Thyroid gland (tissue), 4 donors: ENCODE measurements around the gene PHF21A. TPM values are rescaled to one million over a fixed set of nuclear protein-coding genes. Genes with fewer than 3 reads are reported as not detected.

Experiments used
- DNase-seq, 2 donors: peaks; one replicate each; pipeline ENCODE4 v3.0.0-alpha.2; 2019
- H3K27ac ChIP-seq, 3 donors: fragments of 200-600 bp; sonication (generic); 1 replicate in 2 of 3; 2 replicates in 1 of 3; pipeline ENCODE4 v1.5.1; 2016 to 2019; ENCODE audit warnings: mild to moderate bottlenecking in 1 of 3, moderate library complexity in 1 of 3
- H3K27me3 ChIP-seq: fragments of 200-600 bp; sonication (generic); one replicate; pipeline ENCODE4 v1.5.1; 2019
- H3K36me3 ChIP-seq, 2 donors: fragments of 200-600 bp; sonication (generic); one replicate each; pipeline ENCODE4 v1.5.1; 2016 to 2019
- H3K4me1 ChIP-seq, 2 donors: fragments of 200-600 bp; sonication (generic); one replicate each; pipeline ENCODE4 v1.5.1; 2017 to 2019
- H3K4me3 ChIP-seq, 3 donors: fragments of 200-600 bp; sonication (generic); replicated peaks in 1 of 3; 1 replicate in 2 of 3; 2 replicates in 1 of 3; pipeline ENCODE4 v1.5.1; 2016; ENCODE audit warnings: mild to moderate bottlenecking in 1 of 3
- H3K9me3 ChIP-seq: fragments of 200-600 bp; sonication (generic); one replicate; pipeline ENCODE4 v1.5.1; 2017
- POLR2A ChIP-seq, 2 donors: fragments of 450-650 bp; IDR thresholded peaks; one replicate each; pipeline ENCODE4 v1.6.1; 2017; ENCODE audit warnings: antibody characterized with exemption in 2 of 2, mild to moderate bottlenecking in 2 of 2, moderate library complexity in 1 of 2
- WGBS, 2 donors: methylation state at CpG; one replicate each; pipeline ENCODE4 v1.1.5; 2017; 5-methylcytosine and 5-hydroxymethylcytosine counted together
- intact Hi-C: fragments of 100-400 bp; cut with DNase I; formaldehyde crosslinking; loops from one replicate; pipeline ENCODE4 v1.15.1; 2023
- total RNA-seq, 4 donors: library from RNA; depleted of rRNA; stranded (reverse); fragments of >200 nt; gene quantifications; one replicate each; pipeline ENCODE4 v1.2.3, GENCODE V29; 2016
- TF ChIP-seq, protein P1 (sequence below), 6 experiments: fragments of 200-600 bp in 3 of 6; fragments of 450-650 bp in 3 of 6; sonication (generic) in 3 of 6; IDR thresholded peaks; one replicate each; pipeline ENCODE4 v1.5.1; 2016 to 2019; ENCODE audit warnings: antibody characterized with exemption in 6 of 6, mild to moderate bottlenecking in 2 of 6, inconsistent platforms in 1 of 6, moderate library complexity in 1 of 6

The PHF21A gene
- total RNA-seq, 4 donors from 2014 or later = 26.2 to 95.7 (median 64.0) TPM

DNA sequence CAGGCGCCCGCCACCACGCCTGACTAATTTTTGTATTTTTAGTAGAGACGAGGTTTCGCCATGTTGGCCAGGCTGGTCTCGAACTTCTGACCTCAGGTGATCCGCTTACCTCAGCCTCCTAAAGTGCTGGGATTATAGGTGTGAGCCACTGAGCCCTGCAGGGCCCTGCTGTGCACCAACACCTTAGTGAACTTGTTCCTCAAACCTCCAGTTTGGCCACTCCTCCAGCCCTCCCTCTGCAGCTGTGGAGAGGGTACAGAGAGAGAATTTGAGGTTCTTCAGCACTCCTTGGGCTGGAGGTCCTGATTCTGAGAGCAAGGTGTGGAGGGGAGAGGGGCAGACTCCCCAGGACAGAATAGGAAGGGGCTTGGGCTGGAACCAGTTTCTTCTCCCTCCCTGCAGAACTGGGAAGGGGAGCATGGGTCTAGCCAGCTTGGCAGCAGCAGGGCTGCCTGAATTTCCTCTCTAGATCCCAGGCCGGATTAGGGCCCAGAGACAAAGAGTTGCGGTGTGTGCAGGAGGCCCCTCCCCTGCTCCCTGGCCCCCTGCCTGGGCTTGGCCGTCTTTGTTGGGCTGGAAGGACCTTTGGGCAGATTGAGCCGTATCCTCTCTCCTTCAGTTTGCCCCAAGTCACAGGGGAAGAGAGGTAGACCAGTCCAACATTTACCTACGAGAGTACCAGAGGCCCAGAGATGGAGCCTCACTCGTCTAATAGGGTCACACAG is 201.3 kb downstream of the PHF21A start:
- 72 to 74% methylated on average over 12 to 13 of the region's 13 CpGs for WGBS, 2 donors
- no peak overlapping the region for H3K4me3 ChIP-seq
- no peaks in the 10 kb centered on the region for H3K9me3 ChIP-seq
- peak overlapping the region; percentile 96 to 97 (median 97) for H3K27ac ChIP-seq
- intact Hi-C loops = loop anchor here (10.0 kb wide), 1 partner anchor 115 kb away; the partner anchor contains the start of gene SLC35C1
- DNase-seq = no peak
- H3K36me3 ChIP-seq = no peaks in the 10 kb centered on the region
- TF ChIP-seq POLR2A (IDR thresholded peaks at IDR 0.05) = no peak
- no peaks in the 10 kb centered on the region for H3K27me3 ChIP-seq
- peaks cover 31 to 50% of the 10 kb centered on the region in 2 donors for H3K4me1 ChIP-seq

DNA sequence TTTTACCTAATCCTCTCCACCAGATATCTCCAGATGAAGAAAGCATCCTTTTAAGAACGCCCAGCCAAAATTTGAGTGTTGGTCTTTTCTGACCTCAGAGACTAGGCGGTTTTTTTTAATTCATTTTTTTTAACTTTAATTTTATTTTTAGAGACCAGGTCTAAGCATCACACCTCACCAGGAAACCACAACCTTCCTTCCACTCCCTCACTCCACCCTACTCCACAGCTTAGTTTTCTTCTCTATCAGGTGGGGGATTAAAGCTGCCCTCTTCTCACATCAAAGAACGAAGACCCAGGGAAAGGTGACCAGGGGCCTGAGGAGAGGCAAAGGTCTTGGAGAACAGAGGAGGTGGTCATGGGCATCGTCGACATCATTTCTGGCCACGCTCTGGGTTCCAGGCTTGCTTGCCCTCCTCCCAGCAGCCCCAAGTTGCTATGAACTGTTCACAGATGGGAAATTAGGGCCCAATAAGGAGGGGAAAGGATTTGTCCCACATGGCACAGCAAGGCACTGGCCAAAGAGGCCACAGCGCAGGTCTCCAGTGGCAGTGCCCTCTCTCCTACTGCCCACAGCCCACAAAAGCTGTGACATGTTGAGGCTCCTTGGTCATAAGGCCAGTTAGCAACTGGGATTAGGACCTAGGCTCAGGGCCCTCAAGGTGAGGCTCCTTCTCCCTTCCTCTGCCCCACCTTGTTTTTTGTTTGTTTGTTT is 202.1 kb downstream of the PHF21A start:
- 75 to 76% methylated on average over 7 of the region's 7 CpGs for WGBS, 2 donors
- Histone ChIP-seq H3K27ac (peak overlapping the region; percentile 71 to 97 (median 96)), H3K27me3 (no peaks in the 10 kb centered on the region), H3K4me1 (peaks cover 31 to 50% of the 10 kb centered on the region in 2 donors), H3K9me3 (no peaks in the 10 kb centered on the region), H3K4me3 (no peak overlapping the region), H3K36me3 (peaks cover 4 to 6% of the 10 kb centered on the region in 2 donors)
- intact Hi-C loops = loop anchor here (10.0 kb wide), 1 partner anchor 114 kb away; the partner anchor contains the start of gene SLC35C1
- TF ChIP-seq, protein P1, sequence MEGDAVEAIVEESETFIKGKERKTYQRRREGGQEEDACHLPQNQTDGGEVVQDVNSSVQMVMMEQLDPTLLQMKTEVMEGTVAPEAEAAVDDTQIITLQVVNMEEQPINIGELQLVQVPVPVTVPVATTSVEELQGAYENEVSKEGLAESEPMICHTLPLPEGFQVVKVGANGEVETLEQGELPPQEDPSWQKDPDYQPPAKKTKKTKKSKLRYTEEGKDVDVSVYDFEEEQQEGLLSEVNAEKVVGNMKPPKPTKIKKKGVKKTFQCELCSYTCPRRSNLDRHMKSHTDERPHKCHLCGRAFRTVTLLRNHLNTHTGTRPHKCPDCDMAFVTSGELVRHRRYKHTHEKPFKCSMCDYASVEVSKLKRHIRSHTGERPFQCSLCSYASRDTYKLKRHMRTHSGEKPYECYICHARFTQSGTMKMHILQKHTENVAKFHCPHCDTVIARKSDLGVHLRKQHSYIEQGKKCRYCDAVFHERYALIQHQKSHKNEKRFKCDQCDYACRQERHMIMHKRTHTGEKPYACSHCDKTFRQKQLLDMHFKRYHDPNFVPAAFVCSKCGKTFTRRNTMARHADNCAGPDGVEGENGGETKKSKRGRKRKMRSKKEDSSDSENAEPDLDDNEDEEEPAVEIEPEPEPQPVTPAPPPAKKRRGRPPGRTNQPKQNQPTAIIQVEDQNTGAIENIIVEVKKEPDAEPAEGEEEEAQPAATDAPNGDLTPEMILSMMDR (IDR thresholded peaks at IDR 0.05) = no peak
- no peak for TF ChIP-seq POLR2A (IDR thresholded peaks at IDR 0.05)
- no peak for DNase-seq

DNA sequence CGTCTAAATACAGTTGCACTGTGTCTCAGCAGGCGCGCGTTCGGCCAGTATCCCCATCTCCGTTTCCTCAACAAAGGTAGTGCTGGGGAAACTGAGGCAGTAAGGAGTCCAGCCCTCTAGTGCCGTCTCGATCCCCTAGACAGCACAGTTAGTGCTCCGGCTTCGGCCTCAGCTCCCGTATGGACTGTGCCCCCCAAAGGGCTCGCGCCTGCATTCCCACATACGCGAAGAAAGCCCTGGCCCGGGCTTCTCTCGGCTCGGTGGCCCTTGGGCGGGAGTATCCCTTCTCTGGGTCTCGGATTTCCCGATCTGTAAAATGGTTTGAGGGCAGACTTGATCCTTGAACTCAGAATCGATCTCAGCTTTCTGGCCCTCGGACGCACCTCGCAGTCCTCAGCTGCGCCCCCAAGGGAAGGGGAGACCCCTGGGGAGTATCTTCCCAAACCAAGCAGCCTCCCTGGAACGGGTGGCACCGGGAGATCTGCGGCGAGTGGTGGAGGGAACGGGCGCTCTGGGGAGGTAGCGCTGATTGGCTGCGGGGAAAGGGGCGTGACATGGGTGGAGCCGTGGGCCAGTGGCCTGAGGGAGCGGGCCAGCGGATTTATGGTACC is 202.8 kb downstream of the PHF21A start:
- peak; percentile 4 to 67 for TF ChIP-seq POLR2A (IDR thresholded peaks at IDR 0.05)
- TF ChIP-seq, protein P1 (IDR thresholded peaks at IDR 0.05) = no peak
- intact Hi-C loops = loop anchor here (10.0 kb wide), 1 partner anchor 114 kb away; the partner anchor contains the start of gene SLC35C1
- Histone ChIP-seq H3K27ac (peak overlapping the region; percentile 46 to 80 (median 71)), H3K36me3 (peaks cover 11 to 13% of the 10 kb centered on the region in 2 donors), H3K4me1 (peaks cover 30 to 49% of the 10 kb centered on the region in 2 donors), H3K27me3 (no peaks in the 10 kb centered on the region), H3K9me3 (no peaks in the 10 kb centered on the region), H3K4me3 (peak overlapping the region; percentile 10 to 76 (median 73))
- 1 to 3% methylated on average over 14 to 27 of the region's 38 CpGs for WGBS, 2 donors
- peak; percentile 78 to 79 for DNase-seq

DNA sequence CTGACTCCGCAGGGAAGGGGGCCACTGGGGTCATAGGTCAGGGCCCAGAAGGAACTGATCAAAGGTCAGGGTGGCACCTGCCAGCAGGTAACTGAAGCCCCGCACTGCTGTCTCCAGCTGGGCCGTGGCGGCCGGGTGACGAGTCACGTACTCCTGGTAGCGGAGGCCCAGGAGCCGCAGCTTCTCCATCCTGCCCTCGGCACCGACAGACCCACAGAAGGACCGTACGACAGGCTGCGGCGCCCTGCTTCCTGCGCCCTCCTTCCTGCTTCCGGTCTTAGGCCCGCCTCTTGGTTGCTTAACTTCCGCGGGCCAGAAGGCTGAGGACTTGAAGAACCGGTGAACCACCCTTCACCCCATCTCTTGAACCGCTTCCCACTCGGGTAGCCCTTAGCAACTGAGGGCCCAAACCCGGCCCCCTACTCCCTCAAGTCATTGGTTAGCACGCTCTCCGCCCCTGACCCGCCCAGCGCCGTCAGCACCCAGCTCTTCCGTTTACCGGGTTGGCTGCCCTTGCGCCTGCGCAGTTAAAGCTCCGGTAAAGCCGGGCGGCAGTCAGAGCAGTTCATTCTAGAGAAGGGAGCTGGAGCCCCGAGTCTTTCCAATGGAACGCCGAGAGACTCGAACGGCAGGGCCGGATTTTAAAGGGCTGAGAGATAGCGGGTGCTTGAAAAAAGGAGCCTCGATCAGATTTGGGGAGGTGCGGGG is 203.5 kb downstream of the PHF21A start, which contains the start of gene PEX16:
PEX16 (minus strand) TSS at position 255 of the 708 bp plus-strand sequence; CDS start at position 189, 66 bp downstream.
- intact Hi-C loops = loop anchor here (10.0 kb wide), 1 partner anchor 113 kb away; the partner anchor contains the start of gene SLC35C1
- DNase-seq = peak; percentile 98 to 99
- peaks cover 27 to 43% of the 10 kb centered on the region in 2 donors for H3K4me1 ChIP-seq
- no peaks in the 10 kb centered on the region for H3K27me3 ChIP-seq
- WGBS, 2 donors = 0 to 1% methylated on average over 34 to 39 of the region's 45 CpGs
- H3K9me3 ChIP-seq = no peaks in the 10 kb centered on the region
- H3K4me3 ChIP-seq = peak within 1 kb of the TSS; percentile 43 to 76 (median 73)
- TF ChIP-seq, protein P1 (IDR thresholded peaks at IDR 0.05) = no peak
- TF ChIP-seq POLR2A (IDR thresholded peaks at IDR 0.05) = peak; percentile 20 to 79
- peaks cover 15 to 19% of the 10 kb centered on the region in 2 donors for H3K36me3 ChIP-seq
- peak within 1 kb of the TSS; percentile 46 to 80 (median 71) for H3K27ac ChIP-seq
